ENCODE results near the gene CTNNA2. TPM values are rescaled to one million over a fixed set of nuclear protein-coding genes. Genes with fewer than 3 reads are reported as not detected.

Gene CTNNA2
- total and polyA plus RNA-seq, 2 of the 8 experiments (the other 6 are each of a cell fraction or from before 2014, with no cell fraction given) = 3.9 to 9.0 TPM

DNA sequence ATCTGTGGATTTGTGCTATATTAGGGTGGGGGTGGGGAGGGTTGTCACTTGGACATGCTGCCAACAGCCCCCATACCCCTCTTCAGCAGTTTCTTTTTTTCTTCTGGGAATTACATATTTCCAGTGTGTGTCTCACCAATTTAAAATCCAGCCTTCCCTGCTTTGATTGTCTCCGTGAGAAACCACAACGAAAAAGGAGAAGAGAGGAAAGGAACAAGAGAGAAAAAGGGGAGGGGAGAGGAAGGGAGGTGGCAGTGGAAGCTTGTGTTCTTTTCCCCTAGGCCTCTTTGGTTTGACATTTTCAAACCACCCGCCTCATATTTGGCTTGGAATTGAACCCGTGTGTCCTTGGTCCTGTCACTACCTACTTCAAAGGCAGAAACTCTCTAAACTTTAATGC is 860 bp downstream of the CTNNA2 start (continued):
- TF ChIP-seq TBP (IDR thresholded peaks at IDR 0.05; ENCODE audit: low read depth, low read length) = no peak
- TF ChIP-seq TAF1 (IDR thresholded peaks at IDR 0.05; ENCODE audit: low read depth, low read length) = no peak
- TF ChIP-seq ATF2 (IDR thresholded peaks at IDR 0.05; ENCODE audit: low read length) = no peak
- TF ChIP-seq CHD7 (IDR thresholded peaks at IDR 0.05; ENCODE audit: insufficient replicate concordance, low read length) = no peak
- no peak for TF ChIP-seq RAD21 (IDR thresholded peaks at IDR 0.05 in 1 of 2, conservative IDR thresholded peaks at IDR 0.05 in 1 of 2; ENCODE audit: low read depth in 2 of 2, low read length in 2 of 2)
- no peak for TF ChIP-seq CEBPB (IDR thresholded peaks at IDR 0.05; ENCODE audit: low read depth, low read length)
- TF ChIP-seq POLR2A (IDR thresholded peaks at IDR 0.05; ENCODE audit: control extremely low read depth in 1 of 2, low read depth in 2 of 2, low read length in 2 of 2) = no peak

All from H1 (cell line).